ENCODE data around the gene ALKBH5. TPM values are rescaled to one million over a fixed set of nuclear protein-coding genes. Genes with fewer than 3 reads are reported as not detected.
A peak's percentile ranks its signal among the peaks of the same experiment; 100 is the strongest.

Gene ALKBH5
- total RNA-seq, 4 donors from 2014 or later, result 56.0 to 87.2 (median 76.4) TPM

- TF ChIP-seq CTCF (IDR thresholded peaks at IDR 0.05) (no peak), POLR2A (IDR thresholded peaks at IDR 0.05) (no peak)
- 0 to 2% methylated on average over 9 to 16 of the region's 16 CpGs for WGBS, 2 donors
- DNase-seq (ENCODE audit: low spot score in 2 of 2), result peak; percentile 66 to 96
- peak overlapping the region; percentile 85 for H3K4me3 ChIP-seq (ENCODE audit: low read depth, poor library complexity, severe bottlenecking)
- intact Hi-C loops (cut with DNase I; ENCODE audit: low total_unique reads), result no loop called here
These were observed 74.3 kb downstream of the ALKBH5 start for GRCh38 chr17:18257982-18258355.

GRCh38 chr17:18258356-18259038 is 74.9 kb downstream of the ALKBH5 start, which contains the start of gene FLII:
FLII (minus strand) TSS chr17:18258738; CDS start chr17:18258690, 48 bp downstream.
- intact Hi-C loops (cut with DNase I; ENCODE audit: low total_unique reads), result no loop called here
- 0 to 2% methylated on average over 21 to 44 of the region's 71 CpGs for WGBS, 2 donors
- no peak for TF ChIP-seq CTCF (IDR thresholded peaks at IDR 0.05)
- no peak for TF ChIP-seq POLR2A (IDR thresholded peaks at IDR 0.05)
- H3K4me3 ChIP-seq (ENCODE audit: low read depth, poor library complexity, severe bottlenecking), result peak within 1 kb of the TSS; percentile 85
- peak in 1 of 2 donors; percentile 91 for DNase-seq (ENCODE audit: low spot score in 2 of 2)

Other genes starting within 250 kb of the ALKBH5 start
- gene TOM1L2, start 211.4 kb upstream of the ALKBH5 start, total RNA-seq, result 100 to 1,000 TPM; 119 to 555 (median 155) TPM
- 1 to 10 TPM in 3 of 4 donors, under 1 TPM in 1; 0.93 to 6.4 (median 4.0) TPM for gene DRC3, start 211.0 kb upstream of the ALKBH5 start, total RNA-seq
- gene ATPAF2, start 144.7 kb upstream of the ALKBH5 start, total RNA-seq, result 10 to 100 TPM; 17.4 to 32.1 (median 22.9) TPM
- 10 to 100 TPM; 23.0 to 30.1 (median 24.1) TPM for gene GID4, start 144.4 kb upstream of the ALKBH5 start, total RNA-seq
- gene DRG2, start 95.9 kb upstream of the ALKBH5 start, total RNA-seq, result 10 to 100 TPM; 33.5 to 44.5 (median 37.4) TPM
- gene MYO15A, start 75.1 kb upstream of the ALKBH5 start, total RNA-seq, result under 1 TPM; 0.30 to 0.68 (median 0.50) TPM
- gene LLGL1, start 41.8 kb downstream of the ALKBH5 start, total RNA-seq, result 10 to 100 TPM; 24.5 to 32.7 (median 29.3) TPM
- 100 to 1,000 TPM; 202 to 292 (median 238) TPM for gene FLII, start 74.9 kb downstream of the ALKBH5 start, total RNA-seq
- gene MIEF2, start 76.8 kb downstream of the ALKBH5 start, total RNA-seq, result 10 to 100 TPM; 24.3 to 57.7 (median 34.2) TPM
- 10 to 100 TPM; 18.7 to 46.4 (median 28.4) TPM for gene TOP3A, start 131.2 kb downstream of the ALKBH5 start, total RNA-seq
- 10 to 100 TPM; 14.0 to 23.7 (median 18.4) TPM for gene SMCR8, start 131.5 kb downstream of the ALKBH5 start, total RNA-seq
- gene SHMT1, start 179.7 kb downstream of the ALKBH5 start, total RNA-seq, result 10 to 100 TPM; 49.2 to 63.8 (median 54.6) TPM
- 10 to 100 TPM in 1 of 4 donors, 1 to 10 TPM in 3; 4.4 to 19.9 (median 5.2) TPM for gene EVPLL, start 193.9 kb downstream of the ALKBH5 start, total RNA-seq